ENCODE results near the gene ANKMY1.

Gene ANKMY1

DNA sequence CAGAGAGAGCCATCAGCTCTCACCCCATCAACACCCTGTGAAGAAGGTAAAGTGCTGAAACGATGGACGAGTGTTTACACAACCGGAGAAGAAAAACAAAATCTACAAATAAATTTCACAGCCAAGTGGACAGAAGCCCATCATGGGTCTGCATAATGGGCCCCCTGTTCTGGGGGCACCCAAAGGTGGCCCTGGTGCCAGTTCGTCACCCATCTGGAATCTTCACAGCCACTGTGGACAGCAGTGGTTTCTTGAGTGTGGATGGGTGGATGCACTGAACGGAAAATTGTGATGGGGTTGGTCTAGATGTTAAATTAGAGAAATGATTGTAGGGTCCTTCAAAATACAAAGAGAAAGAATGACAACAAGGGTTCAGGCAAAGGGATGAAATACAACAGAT is 38.8 kb downstream of the ANKMY1 start:
- no peaks in the 10 kb centered on the region for H3K9me2 ChIP-seq (replicated peaks; ENCODE audit: low read depth, low read length)
- H3K9me3 ChIP-seq (ENCODE audit: insufficient read depth, low read depth, low read length), result no peaks in the 10 kb centered on the region
- H3K4me3 ChIP-seq (ENCODE audit: low read length, poor library complexity, severe bottlenecking), result no peak overlapping the region
- H3K36me3 ChIP-seq (ENCODE audit: insufficient read depth, low read length), result peaks cover 15% of the 10 kb centered on the region; the same call in 1 of the 2 replicates
- H3F3A ChIP-seq (ENCODE audit: low read depth), result no peaks in the 10 kb centered on the region
- H3K4me2 ChIP-seq (ENCODE audit: low read depth, low read length, poor library complexity, severe bottlenecking), result no peak overlapping the region
- TF ChIP-seq, protein P1, sequence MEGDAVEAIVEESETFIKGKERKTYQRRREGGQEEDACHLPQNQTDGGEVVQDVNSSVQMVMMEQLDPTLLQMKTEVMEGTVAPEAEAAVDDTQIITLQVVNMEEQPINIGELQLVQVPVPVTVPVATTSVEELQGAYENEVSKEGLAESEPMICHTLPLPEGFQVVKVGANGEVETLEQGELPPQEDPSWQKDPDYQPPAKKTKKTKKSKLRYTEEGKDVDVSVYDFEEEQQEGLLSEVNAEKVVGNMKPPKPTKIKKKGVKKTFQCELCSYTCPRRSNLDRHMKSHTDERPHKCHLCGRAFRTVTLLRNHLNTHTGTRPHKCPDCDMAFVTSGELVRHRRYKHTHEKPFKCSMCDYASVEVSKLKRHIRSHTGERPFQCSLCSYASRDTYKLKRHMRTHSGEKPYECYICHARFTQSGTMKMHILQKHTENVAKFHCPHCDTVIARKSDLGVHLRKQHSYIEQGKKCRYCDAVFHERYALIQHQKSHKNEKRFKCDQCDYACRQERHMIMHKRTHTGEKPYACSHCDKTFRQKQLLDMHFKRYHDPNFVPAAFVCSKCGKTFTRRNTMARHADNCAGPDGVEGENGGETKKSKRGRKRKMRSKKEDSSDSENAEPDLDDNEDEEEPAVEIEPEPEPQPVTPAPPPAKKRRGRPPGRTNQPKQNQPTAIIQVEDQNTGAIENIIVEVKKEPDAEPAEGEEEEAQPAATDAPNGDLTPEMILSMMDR (conservative IDR thresholded peaks at IDR 0.05; ENCODE audit: low read length), result no peak
- no peak for TF ChIP-seq EZH2phosphoT487 (IDR thresholded peaks at IDR 0.05; ENCODE audit: borderline replicate concordance)
- no peaks in the 10 kb centered on the region for H3K79me2 ChIP-seq (ENCODE audit: insufficient read depth, low read length)
- H4K20me1 ChIP-seq (ENCODE audit: insufficient read depth, low read length, poor library complexity, severe bottlenecking), result no peaks in the 10 kb centered on the region
- no peaks in the 10 kb centered on the region for H3K4me1 ChIP-seq (ENCODE audit: insufficient read depth, low read length, poor library complexity, severe bottlenecking)
- no peaks in the 10 kb centered on the region for H3K27me3 ChIP-seq (ENCODE audit: insufficient read depth, low read length, poor library complexity, severe bottlenecking)
- no peak overlapping the region for H2AFZ ChIP-seq (ENCODE audit: low read length)
- no peak overlapping the region for H3K9ac ChIP-seq (ENCODE audit: low read depth, low read length, poor library complexity, severe bottlenecking)

DNA sequence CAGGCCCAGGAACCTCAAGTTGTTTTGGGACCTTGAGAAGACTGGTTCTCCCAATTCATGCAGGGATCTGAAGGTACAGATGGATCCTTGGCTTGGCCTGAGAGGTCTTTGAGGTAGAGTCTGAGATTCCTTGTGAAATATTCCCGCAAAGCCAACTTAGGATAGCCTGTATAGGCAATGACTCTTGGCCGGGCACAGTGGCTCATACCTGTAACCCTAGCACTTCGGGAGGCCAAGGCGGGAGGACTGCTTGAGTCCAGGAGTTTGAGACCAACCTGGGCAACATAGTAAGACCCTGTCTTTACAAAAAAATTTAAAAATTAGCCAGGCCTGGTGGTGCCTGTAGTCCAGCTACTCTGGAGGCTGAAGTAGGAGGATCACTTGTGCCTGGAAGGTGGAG is 40.4 kb downstream of the ANKMY1 start:
- Histone ChIP-seq H3K36me3 (ENCODE audit: insufficient read depth, low read length) (peaks cover 1% of the 10 kb centered on the region; the same call in 1 of the 2 replicates), H3K4me3 (ENCODE audit: low read length, poor library complexity, severe bottlenecking) (no peak overlapping the region)

DNA sequence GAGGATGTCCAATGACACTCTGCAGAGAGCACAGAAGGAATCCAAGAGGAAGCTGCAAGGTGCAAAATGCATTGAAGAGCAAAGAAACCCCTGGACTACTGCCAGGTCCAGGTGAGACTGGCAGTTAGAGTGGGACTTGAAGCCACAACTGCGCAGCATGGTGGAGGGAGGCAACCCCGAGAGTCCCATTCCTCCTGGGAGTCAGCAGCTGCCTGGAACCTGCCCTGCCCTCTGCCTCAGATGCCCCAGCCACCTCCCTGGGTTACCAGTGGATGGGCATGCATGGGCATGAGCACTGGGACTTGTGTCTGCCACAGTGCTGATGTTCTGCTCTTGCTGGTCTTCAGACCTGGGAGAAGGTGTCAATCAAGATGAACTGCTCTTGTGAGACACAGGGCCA is 43.2 kb downstream of the ANKMY1 start:
- no peaks in the 10 kb centered on the region for H3K36me3 ChIP-seq (ENCODE audit: insufficient read depth, low read length)
- H2AFZ ChIP-seq (ENCODE audit: low read length), result no peak overlapping the region
- H3K4me3 ChIP-seq (ENCODE audit: low read length, poor library complexity, severe bottlenecking), result no peak overlapping the region
- H3K4me1 ChIP-seq (ENCODE audit: insufficient read depth, low read length, poor library complexity, severe bottlenecking), result no peaks in the 10 kb centered on the region
- H3K27me3 ChIP-seq (ENCODE audit: insufficient read depth, low read length, poor library complexity, severe bottlenecking), result no peaks in the 10 kb centered on the region
- no peak overlapping the region for H3K9ac ChIP-seq (ENCODE audit: low read depth, low read length, poor library complexity, severe bottlenecking)
- H3K79me2 ChIP-seq (ENCODE audit: insufficient read depth, low read length), result no peaks in the 10 kb centered on the region
- TF ChIP-seq EZH2phosphoT487 (IDR thresholded peaks at IDR 0.05; ENCODE audit: borderline replicate concordance), result no peak
- TF ChIP-seq, protein P1 (conservative IDR thresholded peaks at IDR 0.05; ENCODE audit: low read length), result no peak
- no peaks in the 10 kb centered on the region for H4K20me1 ChIP-seq (ENCODE audit: insufficient read depth, low read length, poor library complexity, severe bottlenecking)
- no peaks in the 10 kb centered on the region for H3K9me3 ChIP-seq (ENCODE audit: insufficient read depth, low read depth, low read length)
- no peaks in the 10 kb centered on the region for H3F3A ChIP-seq (ENCODE audit: low read depth)
- H3K9me2 ChIP-seq (replicated peaks; ENCODE audit: low read depth, low read length), result no peaks in the 10 kb centered on the region
- H3K4me2 ChIP-seq (ENCODE audit: low read depth, low read length, poor library complexity, severe bottlenecking), result no peak overlapping the region

More for the DNA sequence above, 40.4 kb downstream of the ANKMY1 start:
- H3F3A ChIP-seq (ENCODE audit: low read depth), result no peaks in the 10 kb centered on the region
- no peaks in the 10 kb centered on the region for H3K79me2 ChIP-seq (ENCODE audit: insufficient read depth, low read length)
- TF ChIP-seq, protein P1 (conservative IDR thresholded peaks at IDR 0.05; ENCODE audit: low read length), result no peak
- TF ChIP-seq EZH2phosphoT487 (IDR thresholded peaks at IDR 0.05; ENCODE audit: borderline replicate concordance), result no peak
- no peaks in the 10 kb centered on the region for H3K4me1 ChIP-seq (ENCODE audit: insufficient read depth, low read length, poor library complexity, severe bottlenecking)
- H3K9ac ChIP-seq (ENCODE audit: low read depth, low read length, poor library complexity, severe bottlenecking), result no peak overlapping the region
- no peaks in the 10 kb centered on the region for H3K27me3 ChIP-seq (ENCODE audit: insufficient read depth, low read length, poor library complexity, severe bottlenecking)
- no peaks in the 10 kb centered on the region for H4K20me1 ChIP-seq (ENCODE audit: insufficient read depth, low read length, poor library complexity, severe bottlenecking)
- H3K9me3 ChIP-seq (ENCODE audit: insufficient read depth, low read depth, low read length), result no peaks in the 10 kb centered on the region
- no peaks in the 10 kb centered on the region for H3K9me2 ChIP-seq (replicated peaks; ENCODE audit: low read depth, low read length)
- no peak overlapping the region for H3K4me2 ChIP-seq (ENCODE audit: low read depth, low read length, poor library complexity, severe bottlenecking)
- H2AFZ ChIP-seq (ENCODE audit: low read length), result no peak overlapping the region
